ENCODE measurements around the gene ODR4.

DNA sequence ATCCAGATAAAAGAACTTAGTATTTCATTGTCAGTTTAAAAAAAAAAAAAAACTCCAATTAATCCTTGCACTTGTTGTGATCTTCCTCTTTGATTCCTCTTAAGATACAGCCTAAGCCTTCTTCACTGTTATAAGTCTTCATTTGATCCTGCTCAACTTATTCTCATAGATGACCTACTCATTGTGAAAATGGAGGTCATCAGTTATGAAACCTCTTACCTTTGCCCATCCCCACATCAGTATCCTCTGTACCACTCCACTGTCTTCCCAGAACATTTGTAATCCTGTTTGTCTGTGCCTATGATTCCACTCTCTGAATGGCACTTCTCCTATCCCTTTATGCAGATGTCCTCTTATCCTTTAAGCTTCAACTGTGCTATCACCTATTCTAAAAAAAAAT is 28.0 kb downstream of the ODR4 start:
- TF ChIP-seq, protein P1, sequence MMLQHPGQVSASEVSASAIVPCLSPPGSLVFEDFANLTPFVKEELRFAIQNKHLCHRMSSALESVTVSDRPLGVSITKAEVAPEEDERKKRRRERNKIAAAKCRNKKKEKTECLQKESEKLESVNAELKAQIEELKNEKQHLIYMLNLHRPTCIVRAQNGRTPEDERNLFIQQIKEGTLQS (CRISPR knock-in tag; conservative IDR thresholded peaks at IDR 0.05): no peak
- no peak for TF ChIP-seq CBFB (CRISPR knock-in tag; IDR thresholded peaks at IDR 0.05; ENCODE audit: low read depth)
